Raji (cell line): Measurements from ENCODE around the gene POGZ.

Experiments
- POLR2A ChIP-seq: IDR thresholded peaks from 2 replicates; pipeline ENCODE4 v1.6.1; 2011; ENCODE audit warnings: low read depth, low read length, control low read depth; ENCODE audit not compliant: insufficient read depth

Gene POGZ

DNA sequence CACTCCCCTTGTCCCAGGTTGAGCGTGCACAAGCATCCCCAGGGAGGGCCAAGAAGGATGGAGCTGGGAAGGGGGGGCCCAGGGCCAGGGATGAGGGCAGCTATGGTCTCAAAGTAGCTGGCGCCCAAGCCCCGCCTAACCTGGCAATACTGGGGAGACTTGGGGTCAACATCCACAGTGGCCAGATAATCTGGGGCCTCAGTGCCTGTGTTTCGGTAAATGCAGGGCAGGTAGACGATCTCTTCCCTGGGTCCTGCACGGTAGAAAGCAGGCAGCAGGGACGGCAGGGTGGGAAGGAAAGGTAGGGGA lies 90.0 kb downstream of the POGZ start:
- no peak for TF ChIP-seq POLR2A

DNA sequence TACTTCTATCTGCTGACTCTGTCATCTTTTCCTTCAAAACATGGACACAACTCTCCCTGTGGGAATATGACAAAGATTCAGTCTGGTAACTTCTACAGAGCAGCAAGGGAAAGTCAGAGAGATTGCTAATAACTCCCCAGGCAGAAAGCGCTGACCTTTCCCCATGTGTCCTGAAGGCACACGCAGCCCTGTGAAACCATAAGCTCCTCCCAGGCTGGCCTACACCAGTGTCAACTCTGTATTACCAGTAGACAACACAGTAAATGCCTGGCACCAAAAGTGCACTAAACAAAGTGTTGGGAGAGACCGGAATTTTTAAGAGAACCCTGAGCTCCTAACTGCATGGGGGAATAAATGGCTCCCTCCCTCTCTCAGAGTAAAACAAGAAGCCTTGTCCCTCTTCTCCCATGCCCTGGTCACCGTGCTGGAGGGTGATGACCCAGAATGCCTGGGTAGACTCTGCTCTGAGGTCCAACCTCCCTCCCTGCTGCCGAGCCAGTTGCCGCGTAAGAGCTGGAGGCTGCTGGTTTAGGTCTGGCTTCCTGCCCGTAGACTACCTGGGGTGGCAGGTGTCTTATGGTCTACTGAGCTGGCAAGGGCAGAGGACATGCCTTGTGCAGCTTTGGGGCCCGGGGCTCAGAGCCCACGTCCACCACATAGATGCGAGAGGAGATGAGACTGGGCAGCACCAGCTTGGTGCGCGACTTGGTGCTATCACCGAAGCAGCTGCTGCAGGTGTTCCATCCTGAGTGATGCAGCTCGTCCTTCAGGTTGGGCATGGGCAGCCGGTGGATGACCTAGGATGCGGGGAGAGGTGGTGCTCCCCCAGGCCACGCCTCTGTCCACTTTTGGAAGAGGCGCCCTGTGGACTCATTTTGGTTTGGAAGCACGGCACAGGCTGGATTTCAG lies 90.6 kb downstream of the POGZ start:
- no peak for TF ChIP-seq POLR2A

DNA sequence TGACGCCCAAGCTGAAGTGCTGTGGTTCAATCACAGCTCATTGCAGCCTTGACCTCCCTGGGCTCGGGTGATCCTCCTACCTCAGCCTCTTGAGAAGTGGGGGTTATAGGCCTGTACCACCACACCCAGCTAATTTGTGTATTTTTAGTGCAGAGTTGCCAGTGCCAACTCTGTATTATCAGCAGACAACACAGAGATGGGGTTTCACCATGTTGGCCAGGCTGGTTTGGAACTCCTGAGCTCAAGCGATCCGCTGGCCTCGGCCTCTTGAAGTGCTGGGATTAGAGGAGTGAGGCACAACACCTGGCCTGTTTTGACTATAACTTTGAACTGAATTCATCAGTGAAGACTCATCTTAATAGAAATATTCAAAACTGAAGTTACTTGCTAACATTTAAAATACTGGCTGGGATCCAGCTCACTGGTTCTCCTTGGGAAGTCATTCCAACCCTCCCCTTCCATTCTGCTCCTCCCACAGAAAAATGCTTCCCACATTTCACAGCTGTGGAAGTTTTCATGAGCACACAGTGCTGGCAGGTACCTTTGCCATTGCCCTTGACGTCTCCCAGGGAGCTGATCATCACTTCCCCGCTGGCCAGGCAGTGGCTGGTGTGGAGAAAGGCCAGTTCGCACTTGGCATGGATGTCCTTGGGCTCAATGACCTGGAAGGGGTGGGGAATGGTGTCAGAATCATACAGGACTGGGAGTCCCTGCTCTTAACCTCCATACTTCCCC lies 91.5 kb downstream of the POGZ start:
- no peak for TF ChIP-seq POLR2A

DNA sequence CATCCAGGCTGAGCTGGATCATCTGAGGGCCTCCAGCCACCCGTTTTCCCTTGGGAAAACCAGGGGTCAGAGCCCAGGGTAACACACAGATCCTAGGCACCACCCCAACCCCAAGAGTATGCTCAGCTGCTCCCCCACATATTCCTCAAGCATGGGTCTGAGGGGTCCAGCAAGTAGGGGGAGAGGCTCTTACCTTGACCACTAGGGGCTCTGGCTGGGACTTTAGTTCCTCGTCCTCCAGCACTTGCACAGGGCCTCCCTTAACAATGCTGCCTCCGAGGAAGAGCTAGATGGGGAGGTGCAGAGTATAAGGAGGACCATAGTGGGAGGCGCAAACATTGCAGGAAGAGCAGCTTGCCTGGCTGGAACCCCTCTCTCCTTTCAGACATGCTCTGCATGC lies 94.3 kb downstream of the POGZ start:
- no peak for TF ChIP-seq POLR2A

DNA sequence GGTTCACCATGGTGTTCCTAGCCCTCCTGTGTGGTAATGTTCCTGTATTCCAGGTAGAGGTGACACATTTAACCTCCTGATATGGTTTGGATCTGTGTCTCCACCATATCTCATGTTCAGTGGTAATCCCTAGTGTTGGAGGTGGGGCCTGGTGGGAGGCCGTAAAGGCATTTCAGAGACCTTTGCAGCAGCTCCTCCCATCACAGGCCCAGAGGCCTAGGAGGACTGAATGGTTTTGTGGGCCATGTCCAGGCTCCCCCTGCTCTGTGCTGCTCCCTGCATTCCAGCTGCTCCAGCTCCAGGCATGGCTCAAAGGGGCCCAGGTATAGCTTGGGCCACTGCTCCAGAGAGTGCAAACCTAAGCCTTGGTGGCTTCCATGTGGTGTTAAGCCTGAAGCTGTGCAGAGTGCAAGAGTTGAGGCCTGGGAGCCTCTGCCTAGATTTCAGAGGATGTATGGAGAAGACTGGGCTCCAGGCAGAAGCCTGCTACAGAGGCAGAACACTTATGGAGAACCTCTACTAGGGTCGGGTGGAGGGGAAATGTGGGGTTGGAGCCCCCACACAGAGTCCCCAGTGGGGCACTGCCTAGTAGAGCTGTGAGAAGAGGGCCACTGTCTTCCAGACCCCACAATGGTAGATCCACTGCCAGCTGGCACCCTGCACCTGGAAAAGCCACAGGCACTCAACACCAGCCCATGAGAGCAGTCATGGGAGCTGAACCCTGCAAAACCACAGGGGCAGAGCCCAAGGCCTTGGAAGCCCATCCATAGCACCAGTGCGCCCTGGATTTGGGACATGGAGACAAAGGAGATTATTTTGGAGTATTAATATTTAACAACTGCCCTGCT lies 96.8 kb downstream of the POGZ start:
- TF ChIP-seq POLR2A: no peak

DNA sequence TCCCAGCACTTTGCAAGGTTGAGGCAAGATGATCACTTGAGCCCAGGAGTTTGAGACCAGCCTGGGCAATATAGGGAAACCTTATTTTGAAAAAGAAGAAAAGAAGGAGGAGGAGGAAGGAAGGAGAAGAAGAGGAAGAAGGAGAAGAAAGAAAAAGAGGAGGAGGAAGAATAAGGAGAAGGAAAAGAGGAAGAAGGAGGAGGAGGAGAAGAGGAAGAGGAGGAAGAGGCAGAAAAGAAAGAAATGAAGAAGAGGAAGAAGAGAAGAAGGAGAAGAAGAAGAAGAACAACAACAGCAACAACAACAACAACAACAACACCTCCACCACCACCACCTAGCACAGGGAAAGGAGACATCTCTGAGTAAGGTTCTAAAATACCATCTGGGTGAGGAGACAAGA lies 97.4 kb downstream of the POGZ start:
- no peak for TF ChIP-seq POLR2A

DNA sequence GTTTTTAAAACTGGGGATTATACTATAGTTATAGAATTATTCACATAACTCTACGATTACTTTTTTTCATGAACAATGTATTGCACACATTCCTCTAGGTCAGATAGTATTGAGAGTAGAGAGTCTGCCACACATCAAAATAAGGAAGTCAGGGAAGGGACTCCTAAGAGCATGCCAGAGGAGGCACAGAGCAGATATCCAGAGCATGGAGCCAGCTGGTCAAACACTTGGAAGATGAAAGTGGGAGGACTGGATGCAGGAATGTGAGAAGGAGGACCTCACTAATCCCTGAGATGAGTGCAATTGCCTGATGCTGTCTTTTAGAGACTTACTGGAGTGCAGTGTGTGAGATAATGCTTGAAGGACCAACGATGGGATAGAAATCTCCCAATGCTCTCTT lies 102.6 kb downstream of the POGZ start:
- no peak for TF ChIP-seq POLR2A
